ENCODE results near the gene SMTN. TPM values are rescaled to one million over a fixed set of nuclear protein-coding genes. Genes with fewer than 3 reads are reported as not detected.

The SMTN gene
- total RNA-seq, 1 donor from 2014 or later = 78.5 TPM

DNA sequence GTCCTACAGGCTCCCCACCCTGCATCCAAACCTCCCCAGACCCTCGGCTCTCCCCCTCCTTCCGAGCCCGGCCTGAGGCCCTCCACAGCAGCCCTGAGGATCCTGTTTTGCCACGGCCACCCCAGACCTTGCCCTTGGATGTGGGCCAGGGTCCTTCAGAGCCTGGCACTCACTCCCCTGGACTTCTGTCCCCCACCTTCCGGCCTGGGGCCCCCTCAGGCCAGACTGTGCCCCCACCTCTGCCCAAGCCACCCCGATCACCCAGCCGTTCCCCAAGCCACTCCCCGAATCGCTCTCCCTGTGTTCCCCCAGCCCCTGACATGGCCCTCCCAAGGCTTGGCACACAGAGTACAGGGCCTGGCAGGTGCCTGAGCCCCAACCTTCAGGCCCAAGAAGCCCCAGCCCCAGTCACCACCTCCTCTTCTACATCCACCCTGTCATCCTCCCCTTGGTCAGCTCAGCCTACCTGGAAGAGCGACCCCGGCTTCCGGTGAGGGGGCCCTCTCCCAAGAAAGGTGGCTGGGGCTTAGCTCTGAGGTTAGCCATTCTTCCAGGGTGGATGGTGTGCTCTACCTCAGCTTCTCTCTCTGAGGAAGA is 44.5 kb downstream of the SMTN start:
- no peak for DNase-seq (ENCODE audit: low spot score)

DNA sequence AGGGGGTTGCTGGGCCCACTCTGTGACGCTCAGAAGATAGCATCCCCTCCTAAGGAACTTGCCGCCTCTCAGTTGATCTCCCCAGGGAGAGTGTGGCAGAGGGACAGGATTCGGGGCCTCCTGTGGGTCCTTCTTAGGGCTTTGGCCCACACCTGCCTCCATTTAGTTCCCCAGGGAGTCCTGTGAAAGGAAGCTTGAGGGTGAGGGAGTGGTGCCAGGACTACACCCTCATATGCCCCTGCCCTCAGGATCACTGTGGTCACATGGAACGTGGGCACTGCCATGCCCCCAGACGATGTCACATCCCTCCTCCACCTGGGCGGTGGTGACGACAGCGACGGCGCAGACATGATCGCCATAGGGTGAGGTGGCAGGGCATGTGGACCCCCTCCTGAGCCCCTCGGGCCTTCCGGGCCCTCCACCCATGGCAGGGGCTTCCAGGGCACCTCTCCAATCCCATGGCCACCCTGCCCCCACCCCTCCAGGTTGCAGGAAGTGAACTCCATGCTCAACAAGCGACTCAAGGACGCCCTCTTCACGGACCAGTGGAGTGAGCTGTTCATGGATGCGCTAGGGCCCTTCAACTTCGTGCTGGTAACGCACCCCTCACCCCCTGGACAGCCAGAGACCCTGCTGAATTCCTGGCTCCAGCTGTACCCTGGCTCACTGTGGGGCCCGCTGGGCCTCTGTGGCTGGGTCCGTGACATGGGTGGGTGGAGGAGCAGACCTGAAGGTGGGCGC is 45.2 kb downstream of the SMTN start:
- no peak for DNase-seq (ENCODE audit: low spot score)

DNA sequence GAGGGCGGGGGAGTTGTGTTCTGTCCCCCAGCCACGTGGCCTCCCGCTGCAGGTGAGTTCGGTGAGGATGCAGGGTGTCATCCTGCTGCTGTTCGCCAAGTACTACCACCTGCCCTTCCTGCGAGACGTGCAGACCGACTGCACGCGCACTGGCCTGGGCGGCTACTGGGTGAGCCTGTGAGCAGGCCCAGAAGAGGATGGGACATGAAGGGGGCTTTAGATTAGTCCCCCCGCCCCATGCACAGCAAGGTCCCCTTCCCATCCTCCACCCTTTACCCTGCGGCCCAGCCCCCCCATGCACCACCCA is 45.7 kb downstream of the SMTN start:
- no peak for DNase-seq (ENCODE audit: low spot score)

DNA sequence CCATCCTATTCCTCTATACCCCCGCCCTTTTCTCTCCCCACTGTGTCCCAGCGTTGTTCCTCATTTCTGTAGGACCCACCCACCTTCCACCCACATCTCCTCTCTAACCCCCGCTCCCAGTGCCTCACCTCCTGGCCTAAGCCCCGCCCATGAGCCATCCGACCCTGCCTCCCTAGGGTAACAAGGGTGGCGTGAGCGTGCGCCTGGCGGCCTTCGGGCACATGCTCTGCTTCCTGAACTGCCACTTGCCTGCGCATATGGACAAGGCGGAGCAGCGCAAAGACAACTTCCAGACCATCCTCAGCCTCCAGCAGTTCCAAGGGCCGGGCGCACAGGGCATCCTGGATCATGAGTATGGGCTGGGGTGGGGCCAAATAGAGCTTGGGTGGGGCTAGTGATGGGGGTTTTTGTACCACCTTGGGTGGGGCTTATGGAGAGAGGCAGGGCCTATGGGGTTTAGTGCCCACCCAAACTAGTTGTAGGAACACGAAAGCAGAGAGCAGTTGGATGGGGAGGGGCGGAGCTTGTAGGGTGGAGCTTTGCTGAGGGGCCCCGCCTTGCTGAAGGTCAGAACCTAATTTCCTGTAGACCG is 46.2 kb downstream of the SMTN start:
- DNase-seq (ENCODE audit: low spot score) = no peak

DNA sequence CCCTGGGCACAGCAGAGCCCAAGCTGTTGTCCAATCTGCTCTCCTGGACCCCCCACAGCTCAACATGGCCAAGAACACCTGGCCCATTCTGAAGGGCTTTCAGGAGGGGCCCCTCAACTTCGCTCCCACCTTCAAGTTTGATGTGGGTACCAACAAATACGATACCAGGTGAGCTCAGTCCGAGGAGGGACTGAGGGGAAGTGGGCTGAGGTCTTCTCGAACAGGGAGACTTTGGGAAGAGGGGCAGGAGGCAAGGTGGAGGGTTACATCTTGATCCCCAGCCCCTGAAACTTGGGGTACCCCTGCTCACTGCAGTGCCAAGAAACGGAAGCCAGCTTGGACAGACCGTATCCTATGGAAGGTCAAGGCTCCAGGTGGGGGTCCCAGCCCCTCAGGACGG is 47.0 kb downstream of the SMTN start:
- DNase-seq (ENCODE audit: low spot score) = no peak

DNA sequence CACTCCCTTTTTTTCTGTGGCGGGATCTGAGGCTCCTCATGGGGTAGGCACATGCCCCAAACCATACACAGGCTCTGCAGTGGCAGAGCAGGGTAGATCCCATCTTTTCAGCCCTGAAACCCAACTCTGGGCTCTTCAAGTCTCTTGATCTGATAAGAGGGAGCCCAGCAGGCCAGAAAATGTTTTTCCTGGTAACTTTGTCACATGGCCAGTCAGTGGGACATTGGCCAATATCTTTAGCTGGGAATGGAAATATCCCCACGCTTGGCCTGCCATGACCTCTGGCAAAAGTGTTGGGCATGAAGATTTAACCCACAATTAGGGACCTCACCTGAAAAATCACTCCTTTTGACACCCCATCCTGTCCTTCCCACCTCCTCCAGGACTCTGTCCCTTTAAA is 49.8 kb downstream of the SMTN start:
- no peak for DNase-seq (ENCODE audit: low spot score)

DNA sequence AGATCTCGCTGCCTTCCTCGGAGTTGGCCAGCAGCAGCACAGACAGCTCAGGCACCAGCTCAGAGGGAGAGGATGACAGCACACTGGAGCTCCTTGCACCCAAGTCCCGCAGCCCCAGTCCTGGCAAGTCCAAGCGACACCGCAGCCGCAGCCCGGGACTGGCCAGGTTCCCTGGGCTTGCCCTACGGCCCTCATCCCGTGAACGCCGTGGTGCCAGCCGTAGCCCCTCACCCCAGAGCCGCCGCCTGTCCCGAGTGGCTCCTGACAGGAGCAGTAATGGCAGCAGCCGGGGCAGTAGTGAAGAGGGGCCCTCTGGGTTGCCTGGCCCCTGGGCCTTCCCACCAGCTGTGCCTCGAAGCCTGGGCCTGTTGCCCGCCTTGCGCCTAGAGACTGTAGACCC is 52.8 kb downstream of the SMTN start:
- no peak for DNase-seq (ENCODE audit: low spot score)

DNA sequence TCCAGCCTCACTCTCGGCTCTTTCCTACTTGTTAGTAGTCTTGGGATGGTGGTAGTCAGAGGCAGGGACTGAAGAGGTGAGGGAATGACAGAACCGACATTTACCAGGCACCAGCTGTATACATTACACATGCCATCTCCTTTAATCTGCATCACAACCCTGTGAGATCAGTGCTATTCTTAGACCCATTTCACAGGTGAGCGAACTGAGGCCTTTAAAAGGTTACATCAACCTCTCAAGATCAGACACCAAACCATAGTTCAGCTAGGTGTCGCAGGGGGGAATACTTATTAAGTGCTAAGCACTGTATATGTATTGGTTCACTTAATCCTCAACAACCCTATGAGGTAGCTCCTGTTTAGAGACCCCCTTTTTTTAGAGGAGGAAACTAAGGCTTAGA is 53.6 kb downstream of the SMTN start:
- DNase-seq (ENCODE audit: low spot score) = no peak

DNA sequence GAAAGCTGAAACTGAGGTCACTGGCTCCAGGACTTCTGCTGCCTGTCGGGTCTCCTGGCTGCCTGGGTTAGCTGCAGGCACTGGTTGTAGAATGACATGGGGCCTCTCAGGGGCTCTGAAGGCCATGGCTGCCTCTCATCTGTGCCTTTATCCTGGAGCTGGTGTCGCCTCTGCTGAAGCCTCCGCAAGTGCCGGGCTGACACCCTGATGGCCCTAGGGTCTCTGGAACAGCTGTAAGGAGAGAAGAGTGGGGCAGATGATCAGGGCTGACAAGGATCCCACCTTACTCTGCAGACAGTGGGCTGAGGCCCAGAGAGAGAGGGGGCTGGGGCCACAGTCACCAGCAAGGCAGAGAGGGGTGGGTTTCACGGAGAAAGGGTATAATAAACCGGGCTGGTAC is 54.6 kb downstream of the SMTN start:
- no peak for DNase-seq (ENCODE audit: low spot score)

DNA sequence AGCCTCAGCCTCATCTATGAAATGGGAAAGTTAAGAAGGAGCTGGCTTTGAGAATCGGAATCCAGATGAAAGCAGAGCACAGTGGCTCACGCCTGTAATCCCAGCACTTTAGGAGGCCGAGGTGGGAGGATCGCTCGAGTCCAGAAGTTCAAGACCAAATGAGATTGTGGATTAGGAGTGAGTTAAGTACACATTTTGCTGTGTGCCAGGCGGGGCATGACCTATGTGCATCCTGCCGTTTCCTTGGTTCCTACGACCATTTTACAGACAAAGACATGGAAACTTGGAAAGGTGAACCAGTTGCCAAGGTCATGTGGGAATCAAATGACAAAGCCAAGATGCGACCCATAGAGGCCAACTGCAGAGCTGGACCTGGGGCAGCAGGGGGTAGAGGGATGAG is 55.0 kb downstream of the SMTN start:
- DNase-seq (ENCODE audit: low spot score) = no peak

DNA sequence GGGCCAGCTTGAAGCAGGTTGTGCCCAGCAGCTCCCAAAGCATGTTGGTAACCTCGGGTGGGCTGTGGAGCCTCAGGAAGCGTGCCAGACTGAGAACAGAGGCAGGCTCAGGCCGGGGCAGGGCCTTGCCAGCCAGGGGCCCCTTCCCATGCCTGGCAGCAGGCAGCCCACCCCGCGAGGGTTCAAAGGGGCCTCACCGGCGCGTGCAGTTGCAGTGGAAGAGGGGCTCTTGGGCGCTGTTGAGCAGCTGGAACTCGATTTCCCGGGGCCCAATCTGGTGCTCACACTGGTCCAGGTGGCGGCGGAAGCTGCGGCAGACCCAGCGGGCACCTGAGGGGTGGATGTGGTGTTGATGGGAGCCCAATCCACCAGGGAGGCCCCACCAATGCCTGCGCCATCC is 55.6 kb downstream of the SMTN start:
- DNase-seq (ENCODE audit: low spot score) = peak; percentile 87

DNA sequence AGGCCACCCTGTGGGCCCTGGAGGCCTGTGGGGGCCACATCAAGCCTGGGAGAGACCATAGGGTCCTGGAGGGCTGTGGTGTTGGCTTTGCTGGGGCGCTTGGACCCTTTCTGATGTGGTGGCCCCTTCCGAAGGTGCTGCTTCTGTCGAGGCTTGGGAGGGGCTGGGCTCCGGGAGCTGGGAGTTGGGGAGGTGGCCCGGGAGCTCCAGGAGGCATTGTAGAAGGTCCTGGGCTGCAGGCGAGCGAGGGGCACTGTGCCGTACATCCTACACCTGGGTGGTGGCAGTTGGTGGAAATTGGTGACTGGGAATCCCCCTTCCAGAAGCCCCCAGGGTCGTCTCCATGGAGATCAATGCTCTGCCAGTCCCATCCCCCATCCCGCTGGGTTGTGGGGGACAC is 56.6 kb downstream of the SMTN start:
- DNase-seq (ENCODE audit: low spot score) = peak; percentile 79

DNA sequence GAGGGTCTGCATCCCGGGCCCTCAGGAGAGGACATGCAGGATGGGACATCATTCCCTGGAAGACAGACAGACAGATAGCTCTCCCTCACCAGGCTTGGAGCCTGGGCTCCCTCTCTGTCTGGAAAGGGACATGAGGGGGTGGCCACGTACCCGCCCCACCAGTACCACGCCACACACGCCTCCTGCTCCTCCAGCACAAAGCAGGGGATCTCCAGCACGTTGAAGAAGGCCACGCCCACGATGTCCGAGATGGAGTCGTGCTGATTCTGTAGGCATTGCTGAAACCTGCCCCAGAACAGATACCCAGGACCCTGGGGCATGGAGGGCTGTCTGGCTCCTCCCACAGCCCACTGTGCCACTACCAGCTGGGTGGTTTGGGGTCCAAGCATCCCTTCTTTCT is 57.0 kb downstream of the SMTN start:
- DNase-seq (ENCODE audit: low spot score) = peak; percentile 71

DNA sequence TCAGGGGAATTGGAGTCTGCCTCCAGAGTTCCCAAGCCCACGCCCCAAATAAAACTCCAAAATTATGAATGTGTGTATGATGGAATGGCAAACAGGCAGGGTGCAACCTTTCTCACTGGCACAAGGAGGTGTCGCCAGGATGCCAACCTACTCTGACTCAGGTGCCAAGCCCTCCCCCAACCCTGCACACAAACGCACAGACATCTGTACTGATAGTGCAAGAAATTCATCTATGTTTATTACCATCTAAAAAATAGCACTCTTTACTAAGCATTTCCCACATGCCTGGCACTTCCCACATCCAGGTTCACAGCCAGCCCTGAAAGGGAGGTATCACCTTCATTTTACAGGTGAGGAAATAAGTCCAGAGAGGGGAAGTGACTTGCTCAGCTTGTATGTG is 57.9 kb downstream of the SMTN start:
- no peak for DNase-seq (ENCODE audit: low spot score)

DNA sequence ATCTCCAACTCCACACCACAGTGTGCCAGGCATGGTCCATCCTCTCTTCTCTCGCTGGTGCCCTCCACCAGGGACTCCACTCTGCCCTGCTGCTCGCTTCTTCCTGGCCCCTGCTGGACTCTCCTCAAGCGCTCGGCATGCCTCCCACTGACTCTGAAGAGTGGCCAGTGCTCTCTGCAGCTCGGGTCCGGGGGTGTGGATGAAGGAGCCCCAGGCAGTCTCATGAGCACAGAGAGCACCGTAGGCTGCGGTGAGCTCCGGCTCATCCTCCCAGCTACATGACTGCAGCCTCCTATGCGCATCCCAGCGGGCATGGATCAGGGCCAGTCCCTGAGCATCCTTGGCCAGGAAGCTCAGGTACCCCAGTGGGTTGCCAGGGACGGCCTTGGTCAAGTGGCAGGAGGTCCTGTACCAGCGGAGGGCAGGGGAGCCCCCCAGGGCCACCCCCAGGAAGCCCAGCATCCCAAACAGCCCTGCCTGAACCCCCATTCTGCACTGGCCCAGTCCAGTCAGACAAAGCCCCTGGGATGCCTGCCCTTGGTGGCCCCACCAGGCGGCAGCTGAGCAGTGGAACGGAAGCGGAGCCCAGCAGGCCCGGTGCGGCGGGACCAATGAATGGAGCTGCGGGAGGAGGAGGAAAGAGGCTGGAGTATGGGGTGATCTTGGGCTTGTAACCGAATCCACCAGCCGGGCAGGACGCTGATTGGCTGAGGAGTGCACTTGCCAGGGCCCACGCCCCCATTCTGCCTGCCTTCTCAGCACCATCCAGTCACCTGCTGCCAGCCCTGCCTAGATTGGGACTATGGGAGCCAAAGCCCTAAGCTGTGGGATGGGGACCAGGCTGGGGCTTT is 59.0 kb downstream of the SMTN start, which contains the start of gene PLA2G3:
Gene PLA2G3 (minus strand): TSS at position 643 of the 851 bp plus-strand sequence. CDS start 154 bp downstream, at position 489.
- peak; percentile 62 for DNase-seq (ENCODE audit: low spot score)

DNA sequence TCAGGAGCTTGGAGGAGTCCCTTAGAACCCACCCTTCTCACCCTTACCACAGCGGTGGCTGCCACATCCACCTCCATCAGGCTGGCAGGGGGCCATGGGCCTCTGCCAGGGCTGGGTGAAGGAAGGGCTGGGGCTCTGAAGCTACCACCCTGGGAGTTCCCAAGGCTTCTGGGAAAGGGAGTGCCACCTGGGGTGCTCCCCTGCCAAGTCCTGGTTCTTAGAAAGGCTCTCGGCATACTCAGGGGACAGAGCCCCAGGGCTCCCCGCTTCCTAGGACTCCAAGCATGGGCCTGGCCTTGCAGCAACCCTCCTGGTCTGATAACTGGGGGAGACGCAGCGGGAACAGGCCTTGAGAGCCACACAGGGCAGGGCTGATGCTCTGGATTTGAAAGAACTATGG is 59.6 kb downstream of the SMTN start:
- no peak for DNase-seq (ENCODE audit: low spot score)

DNA sequence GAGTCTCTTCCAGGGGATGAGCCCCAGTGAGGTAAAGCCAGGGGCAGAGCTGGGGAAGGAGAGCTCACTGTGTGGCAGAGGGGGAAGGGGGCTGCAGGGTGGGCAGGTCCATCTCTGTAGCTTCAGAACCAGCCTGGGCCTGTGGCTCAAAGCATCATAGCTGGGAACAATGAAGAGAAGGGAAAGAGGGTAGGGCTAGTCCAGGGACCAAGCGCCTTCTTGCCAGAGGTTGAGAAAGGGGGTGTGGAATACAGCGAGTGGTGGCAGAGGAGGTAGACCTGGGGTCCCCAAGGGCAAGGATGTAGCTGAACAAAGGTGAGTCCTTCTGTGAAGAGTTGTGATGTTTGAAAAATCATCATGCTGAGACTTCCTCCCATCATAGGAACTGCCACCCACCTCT is 60.4 kb downstream of the SMTN start:
- DNase-seq (ENCODE audit: low spot score) = peak; percentile 41

DNA sequence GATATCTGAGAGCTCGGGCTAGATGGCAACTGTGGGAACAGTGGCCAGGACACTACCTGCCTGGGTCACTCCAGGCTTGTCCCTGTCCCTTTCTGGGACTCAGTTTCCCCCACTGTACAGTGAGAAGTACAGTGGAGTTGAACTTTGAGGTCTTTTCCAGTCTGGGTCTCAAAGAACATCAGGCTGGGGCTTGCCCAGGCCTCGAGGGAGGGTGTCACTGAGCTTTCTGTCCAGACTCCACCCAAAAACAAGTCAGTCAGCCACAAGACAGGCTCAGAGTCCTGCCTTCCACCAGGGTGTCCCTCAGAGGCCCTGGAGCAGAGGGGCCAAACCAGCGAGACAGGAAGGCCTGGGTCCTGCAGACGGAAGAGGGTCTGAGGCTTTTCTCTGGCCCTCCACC is 61.2 kb downstream of the SMTN start:
- DNase-seq (ENCODE audit: low spot score) = peak; percentile 67

DNA sequence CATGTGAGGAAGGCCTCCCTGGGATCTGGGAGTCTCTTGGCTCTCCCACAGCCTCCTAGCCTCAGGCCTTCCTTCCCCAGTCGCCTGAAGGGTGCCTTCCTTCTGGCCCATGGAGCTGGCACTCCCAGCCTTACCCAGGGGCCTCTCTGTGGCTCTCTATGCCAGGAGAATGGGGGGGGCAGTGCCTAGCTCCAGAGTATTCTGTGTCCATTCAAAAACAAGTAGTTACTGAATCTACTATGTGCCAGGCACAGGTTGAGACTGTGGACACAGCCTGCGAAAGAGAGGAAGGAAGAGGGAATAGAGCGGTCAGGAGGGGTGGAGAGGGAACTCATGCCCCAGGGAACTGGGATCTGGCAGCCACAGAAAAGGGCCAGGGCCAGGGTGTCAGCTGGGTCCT is 61.9 kb downstream of the SMTN start:
- DNase-seq (ENCODE audit: low spot score) = peak; percentile 26

DNA sequence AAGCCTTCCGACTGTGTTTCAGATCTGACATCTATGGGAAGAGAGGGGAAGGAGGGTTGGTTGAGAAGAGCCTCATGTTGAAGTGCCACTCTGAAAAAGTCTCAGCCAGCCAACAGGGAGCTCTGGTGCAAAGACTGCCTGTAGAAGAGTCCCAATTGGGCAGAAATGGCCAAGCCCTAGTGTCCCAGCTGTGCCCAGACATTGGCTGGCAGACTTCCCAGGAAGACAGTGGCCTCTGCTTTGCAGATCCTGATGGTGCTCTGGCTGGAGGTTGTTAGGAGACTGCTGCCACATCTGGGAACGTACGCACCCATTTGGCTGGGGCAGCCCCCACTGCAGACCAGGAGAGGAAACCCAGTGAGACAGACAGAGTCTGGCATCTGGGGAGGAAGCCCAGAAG is 62.4 kb downstream of the SMTN start:
- peak; percentile 49 for DNase-seq (ENCODE audit: low spot score)

DNA sequence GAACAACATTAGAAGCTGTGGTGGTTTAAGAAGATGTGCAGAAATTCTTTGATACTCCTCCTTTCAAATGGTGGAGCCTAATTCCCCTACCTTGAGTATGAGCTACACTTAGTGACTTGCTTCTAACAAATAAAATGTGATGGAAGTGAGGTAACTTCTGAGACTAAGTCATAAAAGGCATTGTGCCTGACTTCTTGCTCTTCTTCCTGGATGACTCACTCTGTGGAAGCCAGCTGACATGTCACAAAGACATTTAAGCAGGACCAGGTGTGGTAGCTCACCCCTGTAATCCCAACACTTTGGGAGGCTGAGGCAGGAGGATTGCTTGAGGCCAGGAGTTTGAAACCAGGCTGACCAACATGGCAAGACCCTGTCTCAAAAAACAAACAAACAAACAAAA is 63.1 kb downstream of the SMTN start:
- no peak for DNase-seq (ENCODE audit: low spot score)

DNA sequence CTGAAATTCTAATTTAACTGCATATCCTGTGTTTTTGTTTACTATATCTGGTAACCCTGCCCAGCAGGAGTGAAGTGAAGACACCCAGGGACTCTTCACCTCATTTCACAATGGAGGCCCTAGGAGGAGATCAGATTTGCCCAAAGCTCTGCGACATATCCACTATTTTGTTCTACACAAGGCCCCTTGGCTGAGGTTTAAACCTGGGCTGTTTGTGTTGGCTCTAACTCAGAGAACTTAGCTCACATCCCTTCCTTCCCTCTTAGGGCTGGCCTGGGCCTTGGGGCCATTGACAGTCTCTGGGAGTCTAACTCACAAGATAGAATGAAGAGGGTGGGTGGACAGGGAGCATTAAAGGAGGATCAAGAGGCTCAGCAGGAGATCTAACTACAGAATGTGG is 67.4 kb downstream of the SMTN start:
- peak; percentile 49 for DNase-seq (ENCODE audit: low spot score)

Measured in mesenteric fat pad (tissue), 1 donor.